Parathyroid adenoma (tissue), 2 donors: ENCODE data around the gene SSU72.

Experiments used
- H2AFZ ChIP-seq: fragments of 300-600 bp; sonication (generic); one replicate; pipeline ENCODE4 v1.7.0; 2017; ENCODE audit warnings: antibody characterized with exemption, mild to moderate bottlenecking
- H3K27ac ChIP-seq: fragments of 300-600 bp; sonication (generic); one replicate; pipeline ENCODE4 v1.7.0; 2017
- H3K27me3 ChIP-seq: fragments of 300-600 bp; sonication (generic); one replicate; pipeline ENCODE4 v1.7.0; 2017; ENCODE audit warnings: low read length; ENCODE audit not compliant: control insufficient read depth, insufficient read depth
- H3K36me3 ChIP-seq: fragments of 300-600 bp; sonication (generic); one replicate; pipeline ENCODE4 v1.7.0; 2017; ENCODE audit warnings: low read length; ENCODE audit not compliant: control insufficient read depth, insufficient read depth
- H3K4me1 ChIP-seq: fragments of 300-600 bp; sonication (generic); one replicate; pipeline ENCODE4 v1.7.0; 2017; ENCODE audit warnings: control low read depth
- H3K4me2 ChIP-seq: fragments of 300-600 bp; sonication (generic); one replicate; pipeline ENCODE4 v1.7.0; 2017; ENCODE audit warnings: low read length
- H3K4me3 ChIP-seq: fragments of 300-600 bp; sonication (generic); one replicate; pipeline ENCODE4 v1.7.0; 2017; ENCODE audit warnings: low read depth, low read length
- H3K79me2 ChIP-seq: fragments of 300-600 bp; sonication (generic); one replicate; pipeline ENCODE4 v1.7.0; 2017; ENCODE audit warnings: control low read depth
- H3K9ac ChIP-seq: fragments of 300-600 bp; sonication (generic); one replicate; pipeline ENCODE4 v1.7.0; 2017; ENCODE audit warnings: mild to moderate bottlenecking
- H3K9me3 ChIP-seq: fragments of 300-600 bp; sonication (generic); one replicate; pipeline ENCODE4 v1.7.0; 2017; ENCODE audit warnings: low read length; ENCODE audit not compliant: control insufficient read depth
- TF ChIP-seq, protein P1 (sequence below): fragments of 300-600 bp; sonication (generic); IDR thresholded peaks from one replicate; pipeline ENCODE4 v1.7.0; 2017; ENCODE audit warnings: antibody characterized with exemption, mild to moderate bottlenecking
- donor health status: primary hyperparathyroidism.

Gene SSU72

GRCh38 chr1:1567152-1567875 lies 7.3 kb downstream of the SSU72 start:
- H3K27ac ChIP-seq: no peak overlapping the region
- H3K79me2 ChIP-seq: peaks cover 39% of the 10 kb centered on the region
- no peaks in the 10 kb centered on the region for H3K36me3 ChIP-seq
- TF ChIP-seq, protein P1, sequence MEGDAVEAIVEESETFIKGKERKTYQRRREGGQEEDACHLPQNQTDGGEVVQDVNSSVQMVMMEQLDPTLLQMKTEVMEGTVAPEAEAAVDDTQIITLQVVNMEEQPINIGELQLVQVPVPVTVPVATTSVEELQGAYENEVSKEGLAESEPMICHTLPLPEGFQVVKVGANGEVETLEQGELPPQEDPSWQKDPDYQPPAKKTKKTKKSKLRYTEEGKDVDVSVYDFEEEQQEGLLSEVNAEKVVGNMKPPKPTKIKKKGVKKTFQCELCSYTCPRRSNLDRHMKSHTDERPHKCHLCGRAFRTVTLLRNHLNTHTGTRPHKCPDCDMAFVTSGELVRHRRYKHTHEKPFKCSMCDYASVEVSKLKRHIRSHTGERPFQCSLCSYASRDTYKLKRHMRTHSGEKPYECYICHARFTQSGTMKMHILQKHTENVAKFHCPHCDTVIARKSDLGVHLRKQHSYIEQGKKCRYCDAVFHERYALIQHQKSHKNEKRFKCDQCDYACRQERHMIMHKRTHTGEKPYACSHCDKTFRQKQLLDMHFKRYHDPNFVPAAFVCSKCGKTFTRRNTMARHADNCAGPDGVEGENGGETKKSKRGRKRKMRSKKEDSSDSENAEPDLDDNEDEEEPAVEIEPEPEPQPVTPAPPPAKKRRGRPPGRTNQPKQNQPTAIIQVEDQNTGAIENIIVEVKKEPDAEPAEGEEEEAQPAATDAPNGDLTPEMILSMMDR: no peak
- H3K9me3 ChIP-seq: no peaks in the 10 kb centered on the region
- H3K4me2 ChIP-seq: no peak overlapping the region
- no peak overlapping the region for H3K4me3 ChIP-seq
- H2AFZ ChIP-seq: no peak overlapping the region
- no peak overlapping the region for H3K9ac ChIP-seq
- H3K4me1 ChIP-seq: no peaks in the 10 kb centered on the region
- H3K27me3 ChIP-seq: no peaks in the 10 kb centered on the region

DNA sequence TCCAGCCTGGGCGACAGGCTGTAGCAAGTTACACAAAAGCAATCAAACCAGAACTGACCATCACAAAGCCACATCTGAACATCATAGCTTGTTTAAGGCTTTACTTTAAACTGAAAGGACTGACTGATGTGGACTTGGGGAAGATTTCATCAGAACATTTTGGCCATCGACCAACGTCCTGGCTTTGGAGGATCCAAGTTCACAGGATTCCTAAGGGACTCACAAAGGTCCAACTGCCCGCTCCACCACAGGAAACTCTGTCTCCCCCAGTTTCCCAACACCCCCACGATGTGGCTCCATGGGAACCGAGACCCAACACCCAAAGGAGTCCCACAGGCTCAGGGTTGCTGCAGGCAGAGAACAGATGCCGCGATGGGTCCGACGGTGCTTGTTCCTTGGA lies 9.3 kb downstream of the SSU72 start:
- no peaks in the 10 kb centered on the region for H3K9me3 ChIP-seq
- no peak overlapping the region for H2AFZ ChIP-seq
- H3K27ac ChIP-seq: no peak overlapping the region
- no peaks in the 10 kb centered on the region for H3K4me1 ChIP-seq
- H3K36me3 ChIP-seq: no peaks in the 10 kb centered on the region
- TF ChIP-seq, protein P1: no peak
- H3K4me2 ChIP-seq: no peak overlapping the region
- H3K4me3 ChIP-seq: no peak overlapping the region
- H3K27me3 ChIP-seq: no peaks in the 10 kb centered on the region
- no peak overlapping the region for H3K9ac ChIP-seq
- H3K79me2 ChIP-seq: peaks cover 36% of the 10 kb centered on the region

DNA sequence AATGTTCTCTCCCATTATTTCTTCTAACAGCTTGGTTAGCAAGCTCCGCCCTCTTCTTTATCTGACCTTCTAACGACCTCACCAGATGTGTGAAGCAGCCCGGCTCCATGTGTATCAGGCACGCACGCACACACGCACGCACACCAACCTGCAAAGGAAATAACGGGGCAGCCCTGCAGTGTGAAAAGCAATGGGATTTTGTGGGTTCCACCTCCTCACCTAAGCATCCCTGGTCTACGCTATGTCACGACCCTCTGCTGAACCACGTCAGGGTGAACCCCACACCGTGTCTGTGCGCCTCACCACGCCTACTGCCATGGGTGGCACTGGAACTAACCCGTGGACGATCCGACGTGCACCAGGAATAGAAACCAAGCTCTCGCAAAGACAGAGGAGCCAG lies 10.4 kb downstream of the SSU72 start:
- no peak overlapping the region for H2AFZ ChIP-seq
- no peak overlapping the region for H3K4me2 ChIP-seq
- H3K36me3 ChIP-seq: no peaks in the 10 kb centered on the region
- no peaks in the 10 kb centered on the region for H3K9me3 ChIP-seq
- no peak overlapping the region for H3K27ac ChIP-seq
- no peak overlapping the region for H3K9ac ChIP-seq
- no peaks in the 10 kb centered on the region for H3K4me1 ChIP-seq
- peaks cover 30% of the 10 kb centered on the region for H3K79me2 ChIP-seq
- TF ChIP-seq, protein P1: no peak
- H3K27me3 ChIP-seq: no peaks in the 10 kb centered on the region
- no peak overlapping the region for H3K4me3 ChIP-seq

DNA sequence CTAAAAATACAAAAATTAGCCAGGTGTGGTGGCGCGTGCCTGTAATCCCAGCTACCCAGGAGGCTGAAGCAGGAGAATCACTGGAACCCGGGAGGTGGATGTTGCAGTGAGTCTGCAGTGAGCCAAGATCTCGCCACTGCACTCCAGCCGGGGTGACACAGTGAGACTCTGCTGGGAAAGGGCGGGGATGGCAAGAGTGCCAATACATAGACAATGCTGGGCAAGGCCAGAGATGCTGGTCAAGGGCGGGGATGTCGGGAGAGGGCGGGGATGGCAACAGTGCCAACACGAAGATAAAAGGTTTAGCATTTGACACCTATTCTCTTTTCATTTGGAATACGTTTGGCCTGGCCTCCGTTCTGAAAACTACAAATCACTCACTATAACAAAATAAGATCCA lies 11.0 kb downstream of the SSU72 start:
- Histone ChIP-seq H3K36me3 (no peaks in the 10 kb centered on the region), H2AFZ (no peak overlapping the region), H3K4me1 (no peaks in the 10 kb centered on the region), H3K27me3 (no peaks in the 10 kb centered on the region), H3K27ac (no peak overlapping the region), H3K4me2 (no peak overlapping the region), H3K4me3 (no peak overlapping the region), H3K9me3 (no peaks in the 10 kb centered on the region), H3K79me2 (peaks cover 28% of the 10 kb centered on the region), H3K9ac (no peak overlapping the region)
- TF ChIP-seq, protein P1: no peak
